ENCODE measurements around the gene ZNF256. TPM values are rescaled to one million over a fixed set of nuclear protein-coding genes. Genes with fewer than 3 reads are reported as not detected.
A peak's percentile ranks its signal among the peaks of the same experiment; 100 is the strongest.
"Not testable (repeated sequence)": the region's sequence is repeated elsewhere in the genome, so short reads cannot be mapped to it uniquely, and the experiment has no call there.

ZNF256 gene
- total RNA-seq, 1 donor from 2014 or later, result 3.9 TPM

- peak within 1 kb of the TSS; percentile 78 for H3K27ac Mint-ChIP-seq
- H3K27me3 Mint-ChIP-seq, result no peaks in the 10 kb centered on the region
- peaks cover 41% of the 10 kb centered on the region for H3K36me3 Mint-ChIP-seq (ENCODE audit: low read depth)
- H3K4me1 Mint-ChIP-seq, result no peaks in the 10 kb centered on the region
- H3K9me3 Mint-ChIP-seq, result peaks cover 36% of the 10 kb centered on the region
- intact Hi-C loops (cut with micrococcal nuclease), result no loop called here
- peak within 1 kb of the TSS; percentile 77 for H3K4me3 Mint-ChIP-seq
- peak; percentile 76 for DNase-seq
Measured at GRCh38 chr19:57934820-57935665, 12.5 kb downstream of the ZNF256 start, which contains the start of gene ZNF418. ZNF418 (minus strand) TSS chr19:57935402; CDS start chr19:57933822, 1,580 bp downstream.

- intact Hi-C loops (cut with micrococcal nuclease), result no loop called here
- Mint-ChIP-seq H3K27me3 (no peaks in the 10 kb centered on the region), H3K4me3 (no peak overlapping the region), H3K27ac (no peak overlapping the region), H3K36me3 (ENCODE audit: low read depth) (peaks cover 15% of the 10 kb centered on the region), H3K9me3 (peaks cover 35% of the 10 kb centered on the region), H3K4me1 (no peaks in the 10 kb centered on the region)
- DNase-seq, result no peak
Measured at GRCh38 chr19:57927587-57927986, 19.9 kb downstream of the ZNF256 start.

- peak; percentile 95 for DNase-seq
- peaks cover 58% of the 10 kb centered on the region for H3K36me3 Mint-ChIP-seq (ENCODE audit: low read depth)
- intact Hi-C loops (cut with micrococcal nuclease), result loop anchor here (1.0 to 5.0 kb wide), 8 partner anchors 31 to 676 kb away; partner anchors contain the start of genes ZBTB45, ZNF256, ZNF550 and ZNF606
- H3K27me3 Mint-ChIP-seq, result not testable (repeated sequence)
- peak within 1 kb of the TSS; percentile 93 for H3K27ac Mint-ChIP-seq
- peak within 1 kb of the TSS; percentile 95 for H3K4me3 Mint-ChIP-seq
- peaks cover 47% of the 10 kb centered on the region for H3K9me3 Mint-ChIP-seq
- peaks cover 15% of the 10 kb centered on the region for H3K4me1 Mint-ChIP-seq
Measured at GRCh38 chr19:57916168-57916995, 31.1 kb downstream of the ZNF256 start, which contains the start of gene ZNF417. ZNF417 (minus strand) TSS chr19:57916592; CDS start chr19:57916411, 181 bp downstream.

GRCh38 chr19:57914531-57914930 is 33.0 kb downstream of the ZNF256 start:
- Mint-ChIP-seq H3K4me1 (peaks cover 15% of the 10 kb centered on the region), H3K9me3 (peaks cover 48% of the 10 kb centered on the region), H3K4me3 (no peak overlapping the region), H3K27me3 (no peaks in the 10 kb centered on the region), H3K36me3 (ENCODE audit: low read depth) (peaks cover 64% of the 10 kb centered on the region), H3K27ac (no peak overlapping the region)
- DNase-seq, result no peak
- intact Hi-C loops (cut with micrococcal nuclease), result no loop called here

GRCh38 chr19:57907394-57907793 is 40.1 kb downstream of the ZNF256 start:
- Mint-ChIP-seq H3K4me1 (peaks cover 1% of the 10 kb centered on the region), H3K27ac (no peak overlapping the region), H3K9me3 (peaks cover 42% of the 10 kb centered on the region), H3K27me3 (no peaks in the 10 kb centered on the region), H3K4me3 (no peak overlapping the region), H3K36me3 (ENCODE audit: low read depth) (peaks cover 70% of the 10 kb centered on the region)
- DNase-seq, result no peak
- intact Hi-C loops (cut with micrococcal nuclease), result no loop called here

- peaks cover 27% of the 10 kb centered on the region for H3K9me3 Mint-ChIP-seq
- DNase-seq, result no peak
- H3K27ac Mint-ChIP-seq, result no peak overlapping the region
- H3K4me3 Mint-ChIP-seq, result no peak overlapping the region
- H3K27me3 Mint-ChIP-seq, result no peaks in the 10 kb centered on the region
- H3K36me3 Mint-ChIP-seq (ENCODE audit: low read depth), result peaks cover 57% of the 10 kb centered on the region
- intact Hi-C loops (cut with micrococcal nuclease), result no loop called here
- H3K4me1 Mint-ChIP-seq, result peaks cover 1% of the 10 kb centered on the region
Measured at GRCh38 chr19:57905258-57905657, 42.2 kb downstream of the ZNF256 start.

- Mint-ChIP-seq H3K36me3 (ENCODE audit: low read depth) (peaks cover 47% of the 10 kb centered on the region), H3K27ac (no peak overlapping the region), H3K4me1 (peaks cover 1% of the 10 kb centered on the region), H3K27me3 (no peaks in the 10 kb centered on the region), H3K4me3 (no peak overlapping the region), H3K9me3 (peaks cover 27% of the 10 kb centered on the region)
- no peak for DNase-seq
- intact Hi-C loops (cut with micrococcal nuclease), result no loop called here
Measured at GRCh38 chr19:57903618-57904184, 43.8 kb downstream of the ZNF256 start.

GRCh38 chr19:57900311-57900710 is 47.2 kb downstream of the ZNF256 start:
- no peak for DNase-seq
- Mint-ChIP-seq H3K27me3 (no peaks in the 10 kb centered on the region), H3K4me3 (no peak overlapping the region), H3K9me3 (peaks cover 18% of the 10 kb centered on the region), H3K36me3 (ENCODE audit: low read depth) (peaks cover 20% of the 10 kb centered on the region), H3K27ac (no peak overlapping the region), H3K4me1 (peaks cover 1% of the 10 kb centered on the region)
- intact Hi-C loops (cut with micrococcal nuclease), result no loop called here

Other genes starting within 250 kb of the ZNF256 start
- 3.1 and 3.9 TPM in 2 replicates for gene ZNF154, start 238.5 kb downstream of the ZNF256 start, total RNA-seq
- gene ZNF671, start 220.1 kb downstream of the ZNF256 start, total RNA-seq, result 5.1 and 5.5 TPM in 2 replicates
- 7.5 and 7.9 TPM in 2 replicates for gene ZNF776, start 200.9 kb downstream of the ZNF256 start, total RNA-seq
- gene ZNF586, start 178.0 kb downstream of the ZNF256 start, total RNA-seq, result 11.5 and 13.5 TPM in 2 replicates
- 9.2 and 9.8 TPM in 2 replicates for gene ZNF552, start 132.8 kb downstream of the ZNF256 start, total RNA-seq
- 25.5 and 27.5 TPM in 2 replicates for gene ZNF587B, start 117.4 kb downstream of the ZNF256 start, total RNA-seq
- 30.1 and 30.9 TPM in 2 replicates for gene ZNF587, start 97.8 kb downstream of the ZNF256 start, total RNA-seq
- gene ZNF814, start 58.7 kb downstream of the ZNF256 start, total RNA-seq, result 17.5 and 17.7 TPM in 2 replicates
- gene ZNF417, start 31.1 kb downstream of the ZNF256 start, total RNA-seq, result 9.7 and 11.6 TPM in 2 replicates
- gene ZNF418, start 12.3 kb downstream of the ZNF256 start, total RNA-seq, result 1.2 and 1.5 TPM in 2 replicates
- not detected in 2 replicates for gene C19orf18, start 26.8 kb upstream of the ZNF256 start, total RNA-seq
- gene ZNF606, start 55.1 kb upstream of the ZNF256 start, total RNA-seq, result 6.6 and 7.0 TPM in 2 replicates
- not detected in 2 replicates for gene ZSCAN1, start 86.3 kb upstream of the ZNF256 start, total RNA-seq
- 0.05 TPM in 1 of 2 replicates, not detected in the other for gene ZNF135, start 111.6 kb upstream of the ZNF256 start, total RNA-seq
- gene ZSCAN18, start 150.5 kb upstream of the ZNF256 start, total RNA-seq, result 4.8 and 5.3 TPM in 2 replicates
- 1.4 and 2.1 TPM in 2 replicates for gene ZNF329, start 203.1 kb upstream of the ZNF256 start, total RNA-seq
- gene ZNF274, start 235.4 kb upstream of the ZNF256 start, total RNA-seq, result 19.4 and 19.8 TPM in 2 replicates